A549 (cell line): ENCODE measurements around the gene SBF2. TPM values are rescaled to one million over a fixed set of nuclear protein-coding genes. Genes with fewer than 3 reads are reported as not detected.

Source experiments
- ATAC-seq, 2 experiments: fragments of 200-7000 bp in 1 of 2; fragments of >200 bp in 1 of 2; cut with Nextera tagmentation in 1 of 2; cut with Tn5 transposase in 1 of 2; 3 replicates each; pipeline versions ENCODE4 v1.8.0 to v1.9.1; 2018 to 2020; ENCODE audit warnings: mild to moderate bottlenecking in 1 of 2, moderate library complexity in 1 of 2
- CTCF ChIA-PET: fragments of 300-600 bp; sonication (Branson Sonifier 250); formaldehyde crosslinking; extraction: SDS; loops from one replicate; lab custom pipeline; 2021; ENCODE audit warnings: antibody characterized with exemption, inconsistent platforms; lab: Yijun Ruan, JAX
- POLR2A ChIA-PET: fragments of 350-600 bp; formaldehyde crosslinking; extraction: SDS; loops from one replicate; lab custom pipeline; 2021; ENCODE audit warnings: antibody characterized with exemption, inconsistent platforms; lab: Yijun Ruan, JAX
- DNase-seq, 2 experiments: peaks; one replicate each; pipeline versions ENCODE4 v3.0.0 to v3.0.0-alpha.2; 2011 to 2016; ENCODE audit warnings: low read depth in 1 of 2, low spot score in 1 of 2
- FAIRE-seq: peaks from 2 replicates; lab custom pipeline; 2011; peaks lifted over from hg19 to GRCh38; lab: Jason Lieb, UNC
- H3K27ac ChIP-seq, 2 experiments: fragments of >200 bp; sonication (Bioruptor Twin); formaldehyde crosslinking; 3 replicates each; pipeline ENCODE4 v1.5.1; 2016 to 2017
- H3K4me1 ChIP-seq: fragments of >200 bp; sonication (Bioruptor Twin); formaldehyde crosslinking; 3 replicates; pipeline ENCODE4 v1.6.1; 2016
- H3K4me2 ChIP-seq: fragments of >200 bp; sonication (Bioruptor Twin); formaldehyde crosslinking; 3 replicates; pipeline ENCODE4 v1.6.1; 2016
- H3K4me3 ChIP-seq: fragments of >200 bp; sonication (Bioruptor Twin); formaldehyde crosslinking; 3 replicates; pipeline ENCODE4 v1.5.1; 2016
- H3K9me3 ChIP-seq: fragments of >200 bp; sonication (Bioruptor Twin); formaldehyde crosslinking; 3 replicates; pipeline ENCODE4 v1.6.1; 2016
- CBX8 ChIP-seq: fragments of 200-600 bp; sonication (generic); IDR thresholded peaks from 2 replicates; pipeline ENCODE4 v1.6.1; 2016
- CHD2 ChIP-seq: fragments of 150-350 bp; IDR thresholded peaks from 2 replicates; pipeline ENCODE4 v1.6.1; 2014; ENCODE audit warnings: low read length; ENCODE audit not compliant: partially characterized antibody
- CHD4 ChIP-seq: fragments of 200-600 bp; sonication (generic); IDR thresholded peaks from 2 replicates; pipeline ENCODE4 v1.6.1; 2016; ENCODE audit warnings: antibody characterized with exemption, mild to moderate bottlenecking, borderline replicate concordance
- E2F6 ChIP-seq: IDR thresholded peaks from 2 replicates; pipeline ENCODE4 v1.6.1; 2012; ENCODE audit warnings: low read depth, borderline replicate concordance
- EHMT2 ChIP-seq: fragments of 200-600 bp; sonication (generic); IDR thresholded peaks from 2 replicates; pipeline ENCODE4 v1.6.1; 2016; ENCODE audit warnings: antibody characterized with exemption, low read depth, mild to moderate bottlenecking, moderate library complexity
- EP300 ChIP-seq, 2 experiments: fragments of >200 bp; sonication (Bioruptor Twin); formaldehyde crosslinking; IDR thresholded peaks; 2 replicates in 1 of 2; 3 replicates in 1 of 2; pipeline ENCODE4 v1.6.1; 2016 to 2017
- HDAC2 ChIP-seq: fragments of 200-600 bp; sonication (generic); IDR thresholded peaks from 2 replicates; pipeline ENCODE4 v1.6.1; 2016
- HMGXB4 ChIP-seq: fragments of 250-450 bp; sonication (Bioruptor Pico); IDR thresholded peaks from 2 replicates; pipeline ENCODE4 v1.5.0; 2021; ENCODE audit warnings: mild to moderate bottlenecking, moderate library complexity, borderline replicate concordance
- KDM1A ChIP-seq: fragments of 200-600 bp; sonication (generic); IDR thresholded peaks from 2 replicates; pipeline ENCODE4 v1.6.1; 2016; ENCODE audit warnings: low read depth, mild to moderate bottlenecking
- MAFK ChIP-seq: fragments of 450-650 bp; IDR thresholded peaks from 2 replicates; pipeline ENCODE4 v1.6.1; 2014; ENCODE audit not compliant: partially characterized antibody
- MYC ChIP-seq: IDR thresholded peaks from 2 replicates; pipeline ENCODE4 v1.6.1; 2012; ENCODE audit warnings: mild to moderate bottlenecking, inconsistent platforms, low read length, improper control_type of control experiment, borderline replicate concordance
- NFE2L2 ChIP-seq: fragments of 150-350 bp; conservative IDR thresholded peaks from 2 replicates; pipeline ENCODE4 v1.6.1; 2014; ENCODE audit warnings: low read length
- NPAS2 ChIP-seq: fragments of 250-450 bp; sonication (Bioruptor Pico); IDR thresholded peaks from 2 replicates; pipeline ENCODE4 v1.8.0; 2022; ENCODE audit warnings: mild to moderate bottlenecking, moderate library complexity, borderline replicate concordance
- PHF8 ChIP-seq: fragments of 200-600 bp; sonication (generic); IDR thresholded peaks from 2 replicates; pipeline ENCODE4 v1.6.1; 2016; ENCODE audit warnings: low read depth, mild to moderate bottlenecking, antibody characterized with exemption, moderate library complexity, borderline replicate concordance
- POLR2A ChIP-seq: IDR thresholded peaks from 2 replicates; pipeline ENCODE4 v1.6.1; 2012; ENCODE audit warnings: mild to moderate bottlenecking, low read length
- POLR2AphosphoS2 ChIP-seq: conservative IDR thresholded peaks from 2 replicates; pipeline ENCODE4 v1.6.1; 2012; ENCODE audit warnings: low read length, improper control_type of control experiment, inconsistent platforms
- RNF2 ChIP-seq: fragments of 200-600 bp; sonication (generic); IDR thresholded peaks from 2 replicates; pipeline ENCODE4 v1.6.1; 2016; ENCODE audit warnings: low read depth, mild to moderate bottlenecking, antibody characterized with exemption, moderate library complexity, borderline replicate concordance
- TFCP2L1 ChIP-seq: fragments of 250-450 bp; sonication (Bioruptor Pico); IDR thresholded peaks from 2 replicates; pipeline ENCODE4 v1.5.0; 2021; ENCODE audit warnings: mild to moderate bottlenecking
- TP53 ChIP-seq: fragments of 250-450 bp; sonication (Bioruptor Pico); IDR thresholded peaks from 2 replicates; pipeline ENCODE4 v1.5.0; 2021; ENCODE audit warnings: mild to moderate bottlenecking, moderate library complexity
- USF2 ChIP-seq: fragments of 450-650 bp; IDR thresholded peaks from 2 replicates; pipeline ENCODE4 v1.6.1; 2014; ENCODE audit warnings: antibody characterized with exemption
- ZC3H11A ChIP-seq: fragments of 450-650 bp; IDR thresholded peaks from 2 replicates; pipeline ENCODE4 v1.6.1; 2014; ENCODE audit warnings: antibody characterized with exemption, mild to moderate bottlenecking
- ZFP36 ChIP-seq: fragments of 450-650 bp; IDR thresholded peaks from 2 replicates; pipeline ENCODE4 v1.6.1; 2014; ENCODE audit warnings: borderline replicate concordance; ENCODE audit not compliant: partially characterized antibody
- ZSCAN20 ChIP-seq: fragments of 250-450 bp; sonication (Bioruptor Pico); IDR thresholded peaks from 2 replicates; pipeline ENCODE4 v1.8.0; 2022; ENCODE audit warnings: mild to moderate bottlenecking, moderate library complexity
- WGBS: methylation state at CpG from one replicate; pipeline ENCODE4 v1.1.6; 2017; ENCODE audit errors: missing lambda C conversion rate; 5-methylcytosine and 5-hydroxymethylcytosine counted together
- polyA plus RNA-seq, 4 experiments: library from polyadenylated mRNA; depleted of rRNA in 3 of 4; stranded (reverse); fragments of >200 nt; fragmentation: RNase III in 1 of 4; extraction: RNeasy Plus Mini Kit Qiagen cat#74134 plus additional on column Dnase treatment in 1 of 4; gene quantifications; 2 replicates in 3 of 4; 3 replicates in 1 of 4; pipeline ENCODE4 v1.2.3, GENCODE V29; 2011 to 2017
- TF ChIP-seq, protein P1 (sequence below): fragments of >200 bp; sonication (Bioruptor Twin); formaldehyde crosslinking; IDR thresholded peaks from 3 replicates; pipeline ENCODE4 v1.6.1; 2016
- TF ChIP-seq, protein P2 (sequence below): fragments of >200 bp; sonication (Bioruptor Twin); formaldehyde crosslinking; IDR thresholded peaks from 2 replicates; pipeline ENCODE4 v1.6.1; 2016
- TF ChIP-seq, protein P3 (sequence below): fragments of 200-600 bp; sonication (generic); IDR thresholded peaks from 2 replicates; pipeline ENCODE4 v1.6.1; 2016; ENCODE audit warnings: antibody characterized with exemption, mild to moderate bottlenecking, moderate library complexity
- TF ChIP-seq, protein P4 (sequence below): IDR thresholded peaks from 2 replicates; pipeline ENCODE4 v1.6.1; 2012

SBF2 gene
- polyA plus RNA-seq, 2 of the 4 experiments (the other 2 are of a cell fraction) = 11.1 to 49.6 TPM

GRCh38 chr11:10257478-10257877 is 36.5 kb downstream of the SBF2 start:
- POLR2A ChIA-PET = interaction anchor here (0.7 kb wide), 1 partner anchor 42 kb away, joined by 10 read pairs; no protein-coding TSS in a partner anchor
- TF ChIP-seq HMGXB4 (CRISPR knock-in tag) = no peak
- TF ChIP-seq CHD4 = no peak
- TF ChIP-seq, protein P1, sequence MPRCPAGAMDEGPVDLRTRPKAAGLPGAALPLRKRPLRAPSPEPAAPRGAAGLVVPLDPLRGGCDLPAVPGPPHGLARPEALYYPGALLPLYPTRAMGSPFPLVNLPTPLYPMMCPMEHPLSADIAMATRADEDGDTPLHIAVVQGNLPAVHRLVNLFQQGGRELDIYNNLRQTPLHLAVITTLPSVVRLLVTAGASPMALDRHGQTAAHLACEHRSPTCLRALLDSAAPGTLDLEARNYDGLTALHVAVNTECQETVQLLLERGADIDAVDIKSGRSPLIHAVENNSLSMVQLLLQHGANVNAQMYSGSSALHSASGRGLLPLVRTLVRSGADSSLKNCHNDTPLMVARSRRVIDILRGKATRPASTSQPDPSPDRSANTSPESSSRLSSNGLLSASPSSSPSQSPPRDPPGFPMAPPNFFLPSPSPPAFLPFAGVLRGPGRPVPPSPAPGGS = no peak
- no peak for TF ChIP-seq RNF2
- TF ChIP-seq HDAC2 = no peak
- TF ChIP-seq ZFP36 = no peak
- TF ChIP-seq, protein P2, sequence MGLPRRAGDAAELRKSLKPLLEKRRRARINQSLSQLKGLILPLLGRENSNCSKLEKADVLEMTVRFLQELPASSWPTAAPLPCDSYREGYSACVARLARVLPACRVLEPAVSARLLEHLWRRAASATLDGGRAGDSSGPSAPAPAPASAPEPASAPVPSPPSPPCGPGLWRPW = no peak
- TF ChIP-seq E2F6 = no peak
- no peak for TF ChIP-seq ZC3H11A
- TF ChIP-seq NPAS2 (CRISPR knock-in tag) = no peak
- TF ChIP-seq CHD2 = no peak
- TF ChIP-seq MYC = no peak
- no peak for TF ChIP-seq USF2
- no peak for TF ChIP-seq EHMT2
- no peak for TF ChIP-seq NFE2L2
- TF ChIP-seq POLR2AphosphoS2 = no peak
- TF ChIP-seq TP53 (CRISPR knock-in tag) = no peak
- no peak for TF ChIP-seq KDM1A
- DNase-seq (no peak), ATAC-seq (no peak), FAIRE-seq (no peak)
- Histone ChIP-seq H3K4me1 (peaks cover 6% of the 10 kb centered on the region; the same call in 1 of the 3 replicates), H3K9me3 (no peaks in the 10 kb centered on the region), H3K4me2 (no peak overlapping the region), H3K4me3 (no peak overlapping the region), H3K27ac (no peak overlapping the region)
- CTCF ChIA-PET = interaction anchor here (0.9 to 1.9 kb wide), 2 partner anchors 32 to 50 kb away, joined by 3 to 5 read pairs; no protein-coding TSS in a partner anchor
- WGBS = 92% methylated on average over 4 of the region's 4 CpGs

DNA sequence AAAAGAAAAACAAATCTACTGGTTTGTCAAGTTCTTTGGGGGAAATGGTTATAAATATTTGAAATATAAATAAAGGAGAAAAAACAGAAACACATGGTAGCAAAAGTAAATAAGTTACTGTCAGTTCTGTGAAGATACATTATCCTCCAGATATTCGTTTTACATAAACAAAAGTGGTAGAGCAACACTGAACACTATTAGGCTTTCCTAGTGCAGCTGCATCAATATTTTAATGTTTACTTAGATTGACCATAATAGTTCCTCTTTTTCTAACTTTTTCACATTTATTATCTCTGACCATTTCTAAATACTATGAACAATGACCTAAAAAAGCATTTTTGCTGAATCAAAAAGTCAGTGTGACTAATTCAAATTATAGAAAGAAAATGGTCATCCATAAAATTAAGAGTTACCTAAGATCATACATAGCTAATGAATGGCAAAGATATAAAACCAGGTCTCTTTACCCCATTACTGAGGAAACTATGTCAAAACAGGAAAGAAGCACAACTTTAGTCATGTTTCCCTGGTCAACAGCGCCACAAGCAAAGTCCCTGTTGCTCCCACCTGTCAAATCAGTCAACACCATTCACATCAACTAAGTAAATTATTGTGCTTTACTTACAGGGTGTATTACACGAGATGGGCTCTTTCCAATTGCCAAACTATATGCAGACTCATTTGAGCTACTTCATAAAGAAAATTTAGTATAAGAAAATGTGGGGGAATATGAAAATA is 38.5 kb downstream of the SBF2 start:
- Histone ChIP-seq H3K4me3 (no peak overlapping the region), H3K27ac (no peak overlapping the region), H3K9me3 (no peaks in the 10 kb centered on the region), H3K4me2 (no peak overlapping the region), H3K4me1 (no peaks in the 10 kb centered on the region)
- CTCF ChIA-PET = interaction anchor here (0.6 to 1.9 kb wide), 5 partner anchors 18 to 533 kb away, joined by 3 to 5 read pairs (median 3); no protein-coding TSS in a partner anchor
- POLR2A ChIA-PET = no interaction called here
- ATAC-seq (no peak), DNase-seq (no peak), FAIRE-seq (no peak)
- 61% methylated on average over 3 of the region's 3 CpGs for WGBS
- TF ChIP-seq CHD4 (no peak), CBX8 (no peak), PHF8 (no peak), EP300 (IDR thresholded peaks at IDR 0.05) (no peak), TFCP2L1 (CRISPR knock-in tag) (no peak), POLR2A (no peak), HDAC2 (no peak), ZSCAN20 (CRISPR knock-in tag) (no peak), CHD2 (no peak), MAFK (no peak)
- TF ChIP-seq, protein P1 = no peak
- TF ChIP-seq, protein P3, sequence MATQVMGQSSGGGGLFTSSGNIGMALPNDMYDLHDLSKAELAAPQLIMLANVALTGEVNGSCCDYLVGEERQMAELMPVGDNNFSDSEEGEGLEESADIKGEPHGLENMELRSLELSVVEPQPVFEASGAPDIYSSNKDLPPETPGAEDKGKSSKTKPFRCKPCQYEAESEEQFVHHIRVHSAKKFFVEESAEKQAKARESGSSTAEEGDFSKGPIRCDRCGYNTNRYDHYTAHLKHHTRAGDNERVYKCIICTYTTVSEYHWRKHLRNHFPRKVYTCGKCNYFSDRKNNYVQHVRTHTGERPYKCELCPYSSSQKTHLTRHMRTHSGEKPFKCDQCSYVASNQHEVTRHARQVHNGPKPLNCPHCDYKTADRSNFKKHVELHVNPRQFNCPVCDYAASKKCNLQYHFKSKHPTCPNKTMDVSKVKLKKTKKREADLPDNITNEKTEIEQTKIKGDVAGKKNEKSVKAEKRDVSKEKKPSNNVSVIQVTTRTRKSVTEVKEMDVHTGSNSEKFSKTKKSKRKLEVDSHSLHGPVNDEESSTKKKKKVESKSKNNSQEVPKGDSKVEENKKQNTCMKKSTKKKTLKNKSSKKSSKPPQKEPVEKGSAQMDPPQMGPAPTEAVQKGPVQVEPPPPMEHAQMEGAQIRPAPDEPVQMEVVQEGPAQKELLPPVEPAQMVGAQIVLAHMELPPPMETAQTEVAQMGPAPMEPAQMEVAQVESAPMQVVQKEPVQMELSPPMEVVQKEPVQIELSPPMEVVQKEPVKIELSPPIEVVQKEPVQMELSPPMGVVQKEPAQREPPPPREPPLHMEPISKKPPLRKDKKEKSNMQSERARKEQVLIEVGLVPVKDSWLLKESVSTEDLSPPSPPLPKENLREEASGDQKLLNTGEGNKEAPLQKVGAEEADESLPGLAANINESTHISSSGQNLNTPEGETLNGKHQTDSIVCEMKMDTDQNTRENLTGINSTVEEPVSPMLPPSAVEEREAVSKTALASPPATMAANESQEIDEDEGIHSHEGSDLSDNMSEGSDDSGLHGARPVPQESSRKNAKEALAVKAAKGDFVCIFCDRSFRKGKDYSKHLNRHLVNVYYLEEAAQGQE = no peak
- TF ChIP-seq, protein P4, sequence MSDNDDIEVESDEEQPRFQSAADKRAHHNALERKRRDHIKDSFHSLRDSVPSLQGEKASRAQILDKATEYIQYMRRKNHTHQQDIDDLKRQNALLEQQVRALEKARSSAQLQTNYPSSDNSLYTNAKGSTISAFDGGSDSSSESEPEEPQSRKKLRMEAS = no peak
